Stimulated activated naive CD8-positive, alpha-beta T cell treated with anti-CD3 and anti-CD28 coated beads, Interleukin-15, Interleukin-2, amounts not matched to agents 100 ng/mL and 50 ng/mL, for 24 hours (primary cell): ENCODE measurements around the gene NT5C2.
"Not testable (repeated sequence)": the region's sequence is repeated elsewhere in the genome, so short reads cannot be mapped to it uniquely, and the experiment has no call there.

ENCODE experiments used
- H3K27ac Mint-ChIP-seq: one replicate; pipeline ENCODE4 v1.8.0; 2021; ENCODE audit warnings: mild to moderate bottlenecking, mixed read lengths
- H3K27me3 Mint-ChIP-seq: one replicate; pipeline ENCODE4 v1.8.0; 2021; ENCODE audit warnings: mixed read lengths
- H3K36me3 Mint-ChIP-seq: one replicate; pipeline ENCODE4 v1.8.0; 2021; ENCODE audit warnings: low read depth, mixed read lengths
- H3K4me1 Mint-ChIP-seq: one replicate; pipeline ENCODE4 v1.8.0; 2021; ENCODE audit warnings: low read depth, mixed read lengths
- H3K4me3 Mint-ChIP-seq: one replicate; pipeline ENCODE4 v1.8.0; 2021; ENCODE audit warnings: mild to moderate bottlenecking, mixed read lengths
- H3K9me3 Mint-ChIP-seq: one replicate; pipeline ENCODE4 v1.8.0; 2021; ENCODE audit warnings: mixed read lengths

Gene NT5C2

GRCh38 chr10:103193107-103193819 is at the start of gene NT5C2:
Gene NT5C2, minus strand, starts transcription at chr10:103193272. Its CDS starts 18,314 bp downstream, at chr10:103174958.
- H3K9me3 Mint-ChIP-seq, result no peaks in the 10 kb centered on the region
- H3K27ac Mint-ChIP-seq, result peak within 1 kb of the TSS; percentile 99
- H3K4me1 Mint-ChIP-seq, result peaks cover 63% of the 10 kb centered on the region

DNA sequence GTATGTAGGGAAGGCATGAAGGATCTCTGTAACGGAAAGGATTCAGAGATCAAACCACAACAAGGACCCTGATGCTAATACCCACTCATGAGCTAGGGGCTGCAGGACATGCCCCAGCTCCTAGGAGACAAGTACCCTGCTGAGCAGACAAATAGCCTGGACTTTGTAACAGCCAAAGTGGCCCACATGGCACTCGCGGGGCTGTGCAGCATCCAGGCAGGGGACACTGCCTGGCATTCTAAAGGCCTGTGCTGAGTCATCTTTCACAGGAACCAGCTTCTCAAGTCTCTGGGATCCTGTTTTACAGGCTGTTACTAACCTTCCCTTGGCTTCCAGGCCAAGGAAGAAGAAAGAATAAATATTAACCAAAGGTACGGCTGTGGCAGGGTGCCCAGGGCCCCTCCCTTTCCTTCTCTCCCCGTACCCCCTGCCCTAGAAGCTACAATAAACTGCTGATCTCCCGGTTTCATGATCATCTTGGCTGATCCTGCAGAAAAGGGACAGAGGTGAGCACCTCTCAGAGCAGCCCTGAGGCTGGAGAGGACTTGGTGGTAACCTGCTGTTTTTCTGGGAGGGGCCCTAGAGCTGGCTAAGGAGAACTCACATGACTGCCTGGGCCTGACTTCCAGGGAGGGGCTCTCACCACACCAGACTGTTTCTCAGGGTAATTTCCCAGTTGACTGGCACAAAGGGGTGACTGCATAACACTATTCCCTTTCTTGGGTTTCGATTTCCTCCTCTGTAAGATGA is 48.4 kb upstream of the NT5C2 start:
- Mint-ChIP-seq H3K4me3 (no peak overlapping the region), H3K36me3 (no peaks in the 10 kb centered on the region), H3K27me3 (peaks cover 3% of the 10 kb centered on the region), H3K9me3 (no peaks in the 10 kb centered on the region), H3K4me1 (peaks cover 13% of the 10 kb centered on the region), H3K27ac (peak overlapping the region; percentile 58)

More at GRCh38 chr10:103193107-103193819, at the start of gene NT5C2:
- Mint-ChIP-seq H3K27me3 (peaks cover 5% of the 10 kb centered on the region), H3K36me3 (peaks cover 27% of the 10 kb centered on the region), H3K4me3 (peak within 1 kb of the TSS; percentile 99)

DNA sequence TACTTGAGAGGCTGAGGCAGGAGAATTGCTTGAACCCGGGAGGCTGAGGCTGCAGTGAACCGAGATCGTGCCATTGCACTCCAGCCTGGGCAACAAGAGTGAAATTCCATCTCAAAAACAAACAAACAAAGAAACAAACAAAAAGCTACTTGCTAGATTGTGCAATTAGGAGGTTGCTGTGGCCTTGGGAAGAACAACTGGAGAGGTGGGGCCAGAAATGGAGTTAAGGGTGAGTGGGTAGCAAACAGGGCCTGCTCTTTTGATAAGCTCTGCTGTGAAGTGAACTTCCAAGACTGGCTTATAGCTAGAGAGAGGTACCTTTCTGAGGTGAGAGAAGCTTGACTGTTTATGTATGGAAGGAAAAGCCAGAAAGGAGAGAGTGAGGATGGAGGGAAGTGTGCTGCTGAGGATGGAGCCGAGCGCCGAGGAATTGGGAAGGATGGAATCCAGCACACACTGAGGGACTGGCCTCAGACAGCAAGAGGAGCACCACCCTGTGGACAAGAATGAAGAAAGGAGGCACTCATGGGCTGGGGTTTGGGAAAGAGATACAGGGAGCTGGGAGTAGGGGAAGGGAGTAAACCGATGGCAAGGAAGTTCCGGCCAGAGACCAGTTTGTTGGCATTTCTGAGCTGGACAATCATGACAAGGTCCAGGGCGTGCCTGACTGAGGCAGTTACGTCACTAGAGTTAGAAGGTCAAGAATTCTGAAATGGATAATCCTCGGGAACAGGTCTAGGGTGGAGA is 45.6 kb upstream of the NT5C2 start:
- H3K36me3 Mint-ChIP-seq, result no peaks in the 10 kb centered on the region
- H3K27me3 Mint-ChIP-seq, result no peaks in the 10 kb centered on the region
- no peaks in the 10 kb centered on the region for H3K9me3 Mint-ChIP-seq
- H3K4me3 Mint-ChIP-seq, result no peak overlapping the region
- H3K4me1 Mint-ChIP-seq, result peaks cover 13% of the 10 kb centered on the region
- no peak overlapping the region for H3K27ac Mint-ChIP-seq

DNA sequence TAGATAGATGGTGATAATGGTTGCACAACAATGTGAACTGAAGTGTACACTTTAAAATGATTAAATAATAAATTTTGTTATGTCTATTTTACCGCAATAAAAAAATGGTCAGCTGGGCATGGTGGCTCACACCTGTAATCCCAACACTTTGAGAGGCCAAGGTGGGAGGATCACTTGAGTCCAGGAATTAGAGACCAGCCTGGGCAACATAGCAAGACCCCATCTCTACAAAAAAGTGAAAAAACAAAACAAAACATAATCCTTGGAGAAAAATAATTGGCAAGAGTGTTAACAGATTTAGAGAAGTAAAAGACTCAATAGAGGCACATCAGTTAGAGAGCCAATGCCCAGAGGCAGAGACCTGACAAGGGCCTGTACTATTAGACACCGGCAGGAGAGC is 42.7 kb upstream of the NT5C2 start:
- peaks cover 3% of the 10 kb centered on the region for H3K27me3 Mint-ChIP-seq
- H3K36me3 Mint-ChIP-seq, result no peaks in the 10 kb centered on the region
- no peaks in the 10 kb centered on the region for H3K9me3 Mint-ChIP-seq
- H3K27ac Mint-ChIP-seq, result no peak overlapping the region
- peaks cover 7% of the 10 kb centered on the region for H3K4me1 Mint-ChIP-seq
- no peak overlapping the region for H3K4me3 Mint-ChIP-seq

GRCh38 chr10:103232772-103233488 is 39.9 kb upstream of the NT5C2 start:
- peaks cover 3% of the 10 kb centered on the region for H3K27me3 Mint-ChIP-seq
- H3K4me3 Mint-ChIP-seq, result no peak overlapping the region
- H3K36me3 Mint-ChIP-seq, result no peaks in the 10 kb centered on the region
- H3K9me3 Mint-ChIP-seq, result no peaks in the 10 kb centered on the region
- no peaks in the 10 kb centered on the region for H3K4me1 Mint-ChIP-seq
- no peak overlapping the region for H3K27ac Mint-ChIP-seq

GRCh38 chr10:103232131-103232673 is 39.1 kb upstream of the NT5C2 start:
- Mint-ChIP-seq H3K9me3 (no peaks in the 10 kb centered on the region), H3K27ac (no peak overlapping the region), H3K4me3 (no peak overlapping the region), H3K36me3 (no peaks in the 10 kb centered on the region), H3K4me1 (no peaks in the 10 kb centered on the region), H3K27me3 (peaks cover 3% of the 10 kb centered on the region)

DNA sequence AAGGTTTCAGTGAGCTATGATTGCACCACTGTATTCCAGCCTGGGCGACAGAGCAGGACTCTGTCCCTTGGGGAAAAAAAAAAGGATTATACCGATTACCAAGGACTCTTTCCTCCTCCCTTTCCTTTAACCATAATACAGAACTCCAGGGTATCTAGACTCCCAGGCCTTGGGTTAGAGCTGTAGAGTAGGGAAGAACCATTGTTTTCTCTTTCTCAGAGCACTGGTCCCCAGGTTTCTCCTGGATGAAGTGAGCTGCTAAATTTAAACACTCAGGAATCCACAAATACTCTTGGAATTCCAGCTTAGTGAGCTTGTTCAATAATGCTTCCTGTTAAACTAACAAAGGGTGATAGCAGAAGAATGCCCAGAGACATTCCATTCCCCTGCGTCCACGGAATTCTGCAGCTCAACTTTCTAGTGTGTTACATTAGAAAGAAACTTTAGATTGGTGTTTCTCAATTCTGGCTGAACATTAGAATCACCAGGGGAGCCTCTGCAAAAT is 38.0 kb upstream of the NT5C2 start:
- H3K27ac Mint-ChIP-seq, result no peak overlapping the region
- H3K36me3 Mint-ChIP-seq, result no peaks in the 10 kb centered on the region
- no peak overlapping the region for H3K4me3 Mint-ChIP-seq
- no peaks in the 10 kb centered on the region for H3K4me1 Mint-ChIP-seq
- H3K27me3 Mint-ChIP-seq, result peaks cover 3% of the 10 kb centered on the region
- H3K9me3 Mint-ChIP-seq, result no peaks in the 10 kb centered on the region

GRCh38 chr10:103227416-103227815 is 34.3 kb upstream of the NT5C2 start:
- Mint-ChIP-seq H3K27ac (no peak overlapping the region), H3K4me3 (no peak overlapping the region), H3K36me3 (no peaks in the 10 kb centered on the region), H3K27me3 (peaks cover 3% of the 10 kb centered on the region), H3K4me1 (no peaks in the 10 kb centered on the region), H3K9me3 (peaks cover 12% of the 10 kb centered on the region)

GRCh38 chr10:103225939-103226338 is 32.9 kb upstream of the NT5C2 start:
- H3K9me3 Mint-ChIP-seq, result peaks cover 15% of the 10 kb centered on the region
- no peaks in the 10 kb centered on the region for H3K4me1 Mint-ChIP-seq
- H3K27me3 Mint-ChIP-seq, result no peaks in the 10 kb centered on the region
- H3K27ac Mint-ChIP-seq, result no peak overlapping the region
- no peak overlapping the region for H3K4me3 Mint-ChIP-seq
- no peaks in the 10 kb centered on the region for H3K36me3 Mint-ChIP-seq

DNA sequence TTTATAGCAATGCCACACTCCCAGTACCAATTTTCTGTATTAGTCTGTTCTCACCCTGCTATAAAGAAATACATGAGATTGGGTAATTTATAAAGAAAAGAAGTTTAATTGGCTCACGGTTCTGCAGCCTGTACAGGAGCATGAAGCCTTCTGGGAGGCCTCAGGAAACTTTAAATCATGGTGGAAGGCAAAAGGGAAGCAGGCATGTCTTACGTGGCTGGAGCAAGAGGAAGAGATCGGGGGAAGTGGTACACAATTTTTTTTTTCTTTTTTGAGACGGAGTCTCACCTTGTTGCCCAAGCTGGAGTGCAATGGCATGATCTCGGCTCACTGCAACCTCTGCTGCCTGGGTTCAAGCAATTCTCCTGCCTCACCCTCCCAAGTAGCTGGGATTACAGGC is 31.6 kb upstream of the NT5C2 start:
- H3K9me3 Mint-ChIP-seq, result peaks cover 15% of the 10 kb centered on the region
- H3K27ac Mint-ChIP-seq, H3K27me3 Mint-ChIP-seq, H3K36me3 Mint-ChIP-seq, H3K4me3 Mint-ChIP-seq, H3K4me1 Mint-ChIP-seq: not testable (repeated sequence)

GRCh38 chr10:103224133-103224532 is 31.1 kb upstream of the NT5C2 start:
- no peaks in the 10 kb centered on the region for H3K36me3 Mint-ChIP-seq
- no peak overlapping the region for H3K4me3 Mint-ChIP-seq
- no peaks in the 10 kb centered on the region for H3K4me1 Mint-ChIP-seq
- H3K27ac Mint-ChIP-seq, result no peak overlapping the region
- H3K27me3 Mint-ChIP-seq, result no peaks in the 10 kb centered on the region
- H3K9me3 Mint-ChIP-seq, result peaks cover 15% of the 10 kb centered on the region

GRCh38 chr10:103216362-103216761 is 23.3 kb upstream of the NT5C2 start:
- not testable (repeated sequence) for H3K4me3 Mint-ChIP-seq, H3K27ac Mint-ChIP-seq, H3K27me3 Mint-ChIP-seq, H3K9me3 Mint-ChIP-seq, H3K4me1 Mint-ChIP-seq, H3K36me3 Mint-ChIP-seq

DNA sequence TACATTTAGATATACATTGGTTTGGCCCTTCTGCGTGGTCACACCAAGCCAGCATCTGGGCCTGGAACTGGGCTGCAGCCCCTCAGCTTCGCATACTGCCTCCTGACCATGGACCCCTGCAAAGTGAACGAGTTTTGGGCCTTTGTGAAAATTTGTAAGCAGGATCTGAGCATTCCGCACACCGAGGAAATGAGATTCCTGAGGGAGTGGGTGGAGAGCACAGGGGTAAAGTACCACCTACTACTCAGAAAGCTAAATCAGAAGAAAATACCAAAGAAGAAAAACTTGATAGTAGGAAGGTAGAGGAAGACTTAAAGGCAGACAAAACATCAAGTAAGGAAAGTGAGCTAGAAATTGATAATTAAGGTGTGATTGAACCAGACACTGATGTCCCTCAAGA is 22.5 kb upstream of the NT5C2 start:
- H3K9me3 Mint-ChIP-seq, result peaks cover 9% of the 10 kb centered on the region
- H3K27ac Mint-ChIP-seq, result no peak overlapping the region
- no peaks in the 10 kb centered on the region for H3K36me3 Mint-ChIP-seq
- peaks cover 9% of the 10 kb centered on the region for H3K4me1 Mint-ChIP-seq
- H3K4me3 Mint-ChIP-seq, result no peak overlapping the region
- H3K27me3 Mint-ChIP-seq, result no peaks in the 10 kb centered on the region

DNA sequence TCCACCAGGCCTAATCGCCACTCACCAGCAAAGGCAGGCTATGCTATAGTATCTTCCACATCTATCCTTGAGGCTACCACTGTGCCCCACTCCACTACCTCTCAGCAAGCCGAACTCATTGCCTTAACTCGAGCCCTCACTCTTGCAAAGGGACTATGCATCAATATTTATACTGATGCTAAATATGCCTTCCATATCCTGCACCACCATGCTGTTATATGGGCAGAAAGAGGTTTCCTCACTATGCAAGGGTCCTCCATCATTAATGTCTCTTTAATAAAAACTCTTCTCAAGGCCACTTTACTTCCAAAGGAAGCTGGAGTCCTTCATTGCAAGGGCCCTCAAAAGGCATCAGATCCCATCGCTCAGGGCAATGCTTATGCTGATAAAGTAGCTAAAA is 17.2 kb upstream of the NT5C2 start:
- not testable (repeated sequence) for H3K27ac Mint-ChIP-seq, H3K4me3 Mint-ChIP-seq, H3K27me3 Mint-ChIP-seq, H3K36me3 Mint-ChIP-seq, H3K4me1 Mint-ChIP-seq, H3K9me3 Mint-ChIP-seq
